GM12801 (cell line): ENCODE results near the gene MMP17.

Experiments used
- CTCF ChIP-seq: IDR thresholded peaks from one replicate; pipeline ENCODE4 v1.5.1; 2011; ENCODE audit warnings: control low read depth; ENCODE audit not compliant: insufficient read length; ENCODE audit errors: extremely low read depth

MMP17 gene

GRCh38 chr12:131832321-131833231 is 4.4 kb downstream of the MMP17 start:
- TF ChIP-seq CTCF = no peak

GRCh38 chr12:131833288-131833895 is 5.2 kb downstream of the MMP17 start:
- TF ChIP-seq CTCF = no peak

GRCh38 chr12:131833896-131834641 is 5.9 kb downstream of the MMP17 start:
- TF ChIP-seq CTCF = no peak

- no peak for TF ChIP-seq CTCF
These were observed 6.8 kb downstream of the MMP17 start for GRCh38 chr12:131834798-131835615.

GRCh38 chr12:131835616-131836171 is 7.5 kb downstream of the MMP17 start:
- TF ChIP-seq CTCF = no peak

GRCh38 chr12:131836193-131836592 is 8.0 kb downstream of the MMP17 start:
- TF ChIP-seq CTCF = no peak
